HUDEP-2 (cell line): ENCODE results near the gene JAML.
A peak's percentile ranks its signal among the peaks of the same experiment; 100 is the strongest.

Source experiments
- DNase-seq, 76 experiments: peaks; one replicate each; lab custom pipeline; 2025; ENCODE audit not compliant: unreplicated experiment in 76 of 76; lab: John Stamatoyannopoulos, UW

The JAML gene

DNA sequence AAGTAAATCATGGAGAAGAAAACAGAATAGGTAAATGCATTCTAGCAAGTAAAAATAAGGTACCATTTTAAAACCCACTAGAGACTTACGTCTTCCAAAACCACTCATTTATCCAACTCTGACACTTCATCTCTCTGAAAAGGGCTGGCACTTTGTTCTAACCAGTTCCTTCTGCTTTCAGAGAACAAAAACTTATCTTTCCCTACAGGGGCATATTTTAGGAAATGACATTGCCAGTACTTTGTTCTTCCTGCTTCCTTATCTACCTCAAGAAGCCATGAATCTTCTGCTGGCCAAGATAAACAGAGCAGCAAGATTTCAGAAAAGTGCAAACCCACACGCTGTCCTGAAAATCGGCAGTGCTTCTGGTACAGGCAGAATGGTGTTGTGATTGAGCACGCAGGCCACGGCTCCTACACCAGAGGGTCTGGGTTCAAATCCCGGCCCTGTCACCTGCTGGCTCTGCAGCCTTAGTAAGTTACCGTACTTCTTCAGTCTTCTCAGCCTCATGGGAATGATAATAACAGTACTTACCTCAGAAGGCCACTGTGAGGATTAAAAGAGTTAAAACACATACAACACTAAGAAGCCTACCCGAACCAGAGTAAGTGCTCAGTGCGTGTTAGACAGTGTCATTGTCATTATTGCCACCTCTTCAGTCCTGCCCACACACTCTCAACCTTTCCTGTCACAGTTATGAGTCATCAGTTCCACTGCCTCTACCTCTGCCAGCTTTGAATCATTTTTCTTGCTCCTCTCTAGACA, 16.4 kb upstream of the JAML start:
- peak in 45 of 76 experiments; percentile 3 to 75 (median 36) for DNase-seq

DNA sequence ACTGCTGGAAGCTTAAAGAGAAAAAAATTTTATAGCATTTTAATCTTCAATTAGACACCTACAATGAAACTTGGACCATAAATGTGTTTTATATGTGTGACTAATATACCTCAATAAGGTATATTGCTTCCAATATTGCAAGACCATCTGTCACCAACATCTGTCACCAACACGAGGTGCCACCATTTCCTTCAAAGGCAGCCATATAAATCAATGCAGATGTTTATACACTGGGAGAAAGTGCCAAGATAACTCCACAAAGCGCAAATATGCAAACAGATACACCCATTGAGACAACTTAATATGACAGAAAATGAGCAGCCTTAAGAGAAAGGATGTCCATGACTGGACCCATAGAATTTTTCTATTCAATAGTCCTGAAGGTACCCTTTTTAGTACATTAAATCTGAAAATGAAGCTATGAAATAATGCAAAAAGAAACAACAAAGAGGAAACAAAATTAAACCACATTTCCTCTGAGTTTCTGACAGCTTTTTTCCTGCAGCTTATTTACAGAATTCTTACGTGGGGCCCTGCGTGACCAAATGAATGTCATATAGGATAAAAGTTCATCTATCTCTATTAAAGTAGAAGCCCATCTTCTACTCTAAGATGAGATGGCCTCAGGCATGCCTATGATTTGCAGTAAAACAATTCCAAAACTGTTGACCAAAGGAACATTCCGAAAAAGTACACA, 14.8 kb upstream of the JAML start:
- no peak for DNase-seq

DNA sequence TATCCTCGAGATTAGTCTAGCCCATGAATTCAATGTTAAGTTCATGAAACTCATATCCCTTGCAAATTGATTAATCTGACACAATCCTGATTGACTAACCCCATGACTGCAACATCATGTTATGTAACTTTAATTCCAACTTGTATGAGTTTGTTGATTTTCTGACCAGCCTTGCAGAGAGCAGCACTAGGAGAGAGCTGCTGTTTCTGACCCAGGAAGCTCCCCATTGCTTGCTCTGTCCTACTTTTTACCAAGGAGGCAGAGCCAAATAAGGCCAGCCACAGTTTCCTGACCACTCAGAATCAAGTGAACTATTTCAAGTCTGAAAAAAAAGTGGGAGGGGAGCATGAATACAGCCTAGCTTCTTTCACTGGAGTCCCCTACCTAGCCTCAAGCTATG, 14.1 kb upstream of the JAML start:
- no peak for DNase-seq

DNA sequence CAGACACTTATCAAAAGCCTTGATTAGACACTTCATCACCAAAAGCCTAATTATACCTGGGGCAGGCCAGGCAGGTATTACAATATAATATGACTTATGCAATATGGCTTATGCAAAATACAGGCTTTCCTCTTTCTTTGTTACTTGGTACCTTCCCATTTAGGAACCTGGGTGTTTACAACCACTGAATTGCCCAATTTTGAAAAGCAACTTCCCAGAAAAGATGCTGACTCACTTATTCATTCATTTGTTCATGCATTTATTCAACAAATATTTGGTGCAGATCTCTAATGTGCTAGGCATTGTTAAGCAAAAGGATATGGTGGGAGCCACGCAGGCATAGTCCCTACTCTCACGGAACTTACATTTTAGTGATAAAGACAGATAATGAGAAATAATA, 13.6 kb upstream of the JAML start:
- DNase-seq = no peak

DNA sequence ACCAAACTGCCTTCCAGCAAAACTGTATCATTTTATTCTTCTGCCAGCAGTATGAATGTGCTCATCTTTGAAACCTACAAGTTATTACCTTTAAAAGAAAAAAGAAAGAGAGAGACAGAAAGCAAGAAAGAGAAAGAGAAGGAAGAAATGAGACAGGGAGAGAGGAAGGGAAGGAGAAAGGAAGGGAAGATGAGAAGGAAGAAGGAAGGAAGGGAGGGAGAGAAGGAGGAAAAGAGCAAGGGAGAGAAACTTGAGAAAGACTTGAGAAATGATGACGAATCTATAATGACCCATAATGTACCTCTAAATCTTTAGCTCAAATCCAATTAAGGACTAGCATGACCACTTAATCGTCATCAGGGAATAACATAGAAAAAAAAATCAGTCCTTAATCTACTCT, 11.4 kb upstream of the JAML start:
- no peak for DNase-seq

DNA sequence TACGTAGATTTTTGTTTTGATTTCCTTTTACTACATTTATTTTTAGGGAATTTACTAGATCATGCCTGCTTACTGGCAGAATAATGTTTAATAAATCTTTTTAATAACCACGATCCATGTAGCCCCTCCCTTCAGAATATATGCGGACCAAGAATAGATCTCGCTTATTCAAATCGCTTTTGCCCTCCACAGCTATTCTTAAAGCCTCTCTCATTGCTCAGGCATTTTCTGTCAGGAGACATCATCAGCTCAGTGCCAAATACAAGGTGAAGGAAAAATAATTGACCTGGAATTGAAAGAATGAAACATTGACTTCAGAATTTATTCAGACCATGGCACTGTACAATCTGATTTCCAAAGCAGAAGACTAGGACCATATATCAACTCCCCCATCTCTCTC, 10.0 kb upstream of the JAML start:
- DNase-seq = no peak

DNA sequence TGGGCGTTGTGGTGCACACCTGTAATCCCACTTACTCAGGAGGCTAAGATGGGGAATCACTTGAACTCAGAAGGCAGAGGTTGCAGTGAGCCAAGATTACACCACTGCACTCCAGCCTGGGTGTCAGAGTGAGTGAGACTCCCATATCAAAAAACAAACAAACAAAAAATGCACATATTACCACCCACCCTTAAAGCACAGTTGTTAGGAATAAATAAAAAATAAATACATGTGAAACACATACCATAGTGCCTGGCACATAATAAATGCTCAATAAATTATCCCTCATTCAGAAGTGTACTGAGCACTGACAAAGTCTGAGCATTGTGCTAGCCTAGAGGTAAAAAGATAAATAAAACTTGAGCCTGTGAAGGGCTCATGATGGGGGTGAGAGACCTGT, 9.0 kb upstream of the JAML start:
- DNase-seq = no peak

DNA sequence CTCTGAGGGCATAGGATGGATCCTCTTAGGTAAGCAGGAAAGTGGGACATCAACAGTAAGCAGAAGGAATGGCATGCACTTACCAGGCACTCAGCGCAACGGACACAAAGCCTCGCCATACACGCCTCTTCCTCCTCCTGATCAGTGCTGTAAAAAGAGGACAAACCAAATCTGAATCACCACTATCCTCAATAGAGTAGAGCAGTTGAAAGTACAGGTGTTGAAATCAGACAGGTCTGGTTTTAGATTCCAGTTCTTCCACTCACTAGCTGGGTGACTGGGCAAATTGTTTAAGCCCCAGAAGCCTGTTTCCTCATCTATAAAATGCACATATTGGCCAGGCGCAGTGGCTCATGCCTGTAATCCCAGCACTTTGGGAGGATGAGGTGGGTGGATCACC, 8.6 kb upstream of the JAML start:
- no peak for DNase-seq

DNA sequence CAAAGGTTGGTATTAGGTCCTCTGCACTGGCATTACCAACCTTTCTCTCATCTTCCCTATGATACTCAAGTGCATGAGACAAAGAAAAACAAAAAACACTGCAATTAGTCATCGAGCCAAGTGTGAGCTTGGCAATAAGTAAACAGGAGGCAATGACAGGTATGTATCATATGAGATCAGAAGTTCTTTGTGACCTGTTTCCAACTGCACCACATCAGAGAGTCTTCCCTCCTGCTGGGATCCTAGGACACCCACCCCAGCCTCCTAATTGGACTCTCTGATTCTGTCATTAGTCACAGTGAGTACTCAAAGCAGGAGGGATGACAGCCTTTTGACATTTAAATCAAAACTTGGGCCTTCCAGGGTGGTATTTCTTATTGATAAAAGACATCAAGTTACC, 7.8 kb upstream of the JAML start:
- DNase-seq = no peak

DNA sequence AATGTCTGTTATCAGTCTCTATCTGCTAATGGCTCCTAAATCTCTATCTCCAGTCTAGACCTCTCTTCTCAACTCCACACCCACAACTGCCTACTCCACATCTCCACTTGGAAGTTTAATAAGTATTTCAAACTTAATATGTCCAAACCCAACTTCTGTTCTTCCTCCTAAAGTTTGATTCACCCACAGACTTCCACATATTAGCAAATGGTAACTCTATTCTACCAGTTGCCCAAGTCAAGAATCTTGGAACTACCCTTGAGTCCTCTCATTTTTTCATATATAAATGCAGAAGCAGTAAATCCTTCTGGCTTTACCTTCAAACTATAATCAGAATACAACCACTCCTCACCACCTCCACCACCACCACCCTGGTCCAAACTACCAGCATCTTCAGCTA, 6.7 kb upstream of the JAML start:
- no peak for DNase-seq

DNA sequence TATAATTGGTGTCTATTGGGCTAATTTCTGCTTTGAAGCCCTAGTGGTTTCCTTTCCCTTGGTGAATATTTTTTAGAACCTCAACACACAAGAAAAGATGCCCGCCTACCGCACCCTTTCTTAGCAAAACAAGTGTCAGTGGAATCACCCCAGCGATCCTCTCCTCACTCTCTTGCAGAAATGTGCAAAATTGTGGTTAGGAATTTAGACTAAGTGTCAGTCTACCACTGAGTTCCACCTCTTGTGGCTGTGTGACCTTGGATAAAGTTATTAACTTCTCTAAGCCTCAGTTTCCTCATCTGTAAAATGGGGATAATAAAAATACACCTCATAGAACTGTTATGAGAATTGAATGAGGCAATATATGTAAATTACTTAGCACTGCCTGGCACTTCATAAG, 5.3 kb upstream of the JAML start:
- DNase-seq = no peak

DNA sequence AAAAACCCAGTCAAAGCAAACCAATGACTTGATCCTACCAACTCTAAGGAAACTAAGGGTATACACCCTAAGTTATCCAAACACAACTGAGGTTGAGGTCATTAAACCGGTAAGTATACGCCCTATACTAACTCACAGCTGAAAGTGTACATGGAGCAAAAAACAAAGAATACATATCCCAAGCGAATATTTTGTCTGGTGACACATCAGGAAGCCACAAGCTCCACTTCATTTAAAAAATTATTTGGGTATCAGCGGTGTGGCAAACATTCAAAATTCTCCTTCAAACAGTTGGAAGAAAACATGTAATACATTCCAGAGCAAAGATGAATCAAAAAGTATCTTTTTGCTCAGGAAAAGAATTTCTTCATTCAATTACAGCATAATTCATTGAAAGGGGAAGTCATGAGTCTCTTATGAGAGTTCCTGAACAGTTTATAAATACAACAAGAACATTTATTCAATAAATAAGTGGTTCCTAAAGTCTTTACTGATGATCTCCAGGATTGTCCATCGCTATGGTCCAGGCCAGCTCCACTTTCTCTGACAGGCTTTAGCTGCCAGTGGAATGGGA, 4.5 kb upstream of the JAML start:
- no peak for DNase-seq

DNA sequence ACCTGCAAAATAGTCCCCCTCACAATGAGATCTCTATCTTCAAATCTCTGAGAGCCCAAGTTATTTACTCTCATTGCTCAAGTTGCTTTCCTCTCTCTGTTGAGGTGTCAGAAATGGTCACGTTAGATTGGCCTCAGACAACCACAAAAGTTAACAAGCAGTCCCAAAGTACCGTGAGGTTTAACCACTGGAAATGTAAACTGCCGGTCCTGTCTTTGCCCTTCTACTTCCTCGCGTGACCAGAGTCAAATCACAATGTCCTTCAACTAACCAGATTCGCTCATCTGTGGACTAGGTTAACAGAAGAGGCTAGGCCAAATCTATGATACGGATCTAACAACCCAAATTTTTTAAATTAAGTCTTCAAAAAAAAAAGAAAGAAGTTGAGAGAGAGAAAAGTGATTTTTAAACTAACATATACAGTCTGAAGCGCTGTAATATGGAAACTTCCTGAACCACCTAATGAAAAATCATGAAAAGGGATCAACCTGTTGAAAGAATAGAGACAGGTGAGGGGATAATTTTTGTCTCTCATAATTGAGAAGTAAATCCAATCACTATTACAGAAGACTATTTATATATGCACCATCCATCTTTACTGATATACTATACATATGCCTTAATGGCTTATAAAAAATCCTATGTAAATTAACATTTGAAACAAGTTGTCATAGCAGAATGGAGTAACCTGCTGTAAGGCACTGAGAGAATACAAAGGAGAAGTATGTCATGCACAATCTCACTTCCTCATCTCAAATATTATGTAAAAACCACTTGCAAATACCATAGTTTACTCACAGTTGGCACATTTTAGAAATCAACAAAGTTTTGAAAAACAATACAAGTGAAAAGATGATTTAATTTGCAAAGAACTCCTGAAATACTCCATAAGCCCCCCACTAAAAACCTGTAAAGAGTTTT, 3.3 kb upstream of the JAML start:
- no peak for DNase-seq

DNA sequence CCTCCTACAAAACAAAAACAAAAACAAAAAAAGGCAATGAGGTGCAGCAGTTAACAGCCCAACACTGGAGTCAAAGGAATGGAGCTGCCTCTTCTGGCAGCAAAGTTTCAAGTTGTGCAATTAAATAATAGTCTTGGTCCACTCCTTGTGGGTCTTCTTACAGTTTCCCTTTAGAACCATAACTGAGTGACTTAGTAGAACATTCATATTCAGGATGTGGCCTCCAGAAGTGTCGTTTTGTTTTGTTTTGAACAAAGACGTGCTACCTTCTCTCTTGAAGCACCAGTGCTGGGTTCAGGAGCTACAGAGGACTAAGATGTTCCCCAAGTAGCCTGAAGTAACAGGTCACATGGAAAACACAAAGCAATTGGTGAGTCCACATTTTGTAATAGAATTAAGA, 2.0 kb upstream of the JAML start:
- no peak for DNase-seq

DNA sequence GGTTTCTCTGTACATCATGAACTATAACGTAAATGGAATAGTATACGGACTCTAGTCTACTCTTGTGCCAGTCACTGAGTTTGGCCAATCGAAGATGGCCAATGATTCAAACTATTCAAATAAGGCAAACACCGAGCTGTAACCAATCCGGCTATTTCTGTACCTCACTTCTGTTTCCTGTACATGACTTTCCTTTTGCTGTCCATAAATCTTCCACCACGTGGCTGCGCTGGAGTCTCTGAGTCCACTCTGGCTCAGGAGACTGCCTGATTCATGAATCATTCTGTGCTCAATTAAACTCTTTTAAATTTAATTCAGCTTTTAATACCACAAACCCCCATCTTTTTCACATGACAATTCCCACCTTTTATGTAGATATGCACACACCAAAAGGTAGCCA, 1.5 kb upstream of the JAML start:
- peak in 1 of 76 experiments; percentile 4 for DNase-seq

DNA sequence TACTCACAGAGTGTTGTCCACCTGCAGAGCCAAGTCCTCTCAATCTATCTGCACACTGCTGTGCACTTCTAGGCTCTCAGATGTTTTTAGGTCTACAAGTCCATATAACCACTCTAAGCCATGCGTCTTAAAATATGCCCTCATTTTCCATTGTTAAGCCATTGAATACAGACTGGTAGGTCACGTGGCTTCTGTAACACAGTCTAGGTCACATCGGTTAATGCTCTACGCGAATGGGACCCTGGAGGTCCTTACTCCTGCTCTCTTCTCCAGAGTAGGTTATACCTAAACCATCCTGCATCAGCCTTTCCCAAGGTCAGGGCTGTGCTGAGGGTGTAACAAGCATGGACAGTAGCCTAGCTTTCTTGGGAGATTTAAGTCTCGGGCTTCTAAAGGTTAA, 819 bp downstream of the JAML start:
- DNase-seq = no peak

DNA sequence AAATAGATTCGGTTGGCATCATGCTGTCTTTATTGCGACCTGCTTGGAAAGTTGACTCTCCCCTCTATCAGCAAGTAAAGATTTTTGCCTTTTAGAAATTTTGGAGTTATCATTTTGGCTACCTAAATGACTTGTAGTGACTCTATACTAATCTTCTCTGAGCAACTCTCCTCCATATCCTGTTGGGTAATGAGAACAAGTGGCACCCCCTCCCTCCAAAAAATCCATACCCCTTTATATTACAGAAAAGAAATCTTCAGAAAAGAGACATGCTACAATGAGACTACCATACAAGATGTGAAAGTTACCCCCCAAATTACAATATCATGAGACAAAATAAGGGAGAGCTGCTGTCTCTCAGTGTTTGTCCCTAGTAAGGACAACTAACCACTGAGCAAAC, 1.2 kb downstream of the JAML start:
- DNase-seq = no peak

DNA sequence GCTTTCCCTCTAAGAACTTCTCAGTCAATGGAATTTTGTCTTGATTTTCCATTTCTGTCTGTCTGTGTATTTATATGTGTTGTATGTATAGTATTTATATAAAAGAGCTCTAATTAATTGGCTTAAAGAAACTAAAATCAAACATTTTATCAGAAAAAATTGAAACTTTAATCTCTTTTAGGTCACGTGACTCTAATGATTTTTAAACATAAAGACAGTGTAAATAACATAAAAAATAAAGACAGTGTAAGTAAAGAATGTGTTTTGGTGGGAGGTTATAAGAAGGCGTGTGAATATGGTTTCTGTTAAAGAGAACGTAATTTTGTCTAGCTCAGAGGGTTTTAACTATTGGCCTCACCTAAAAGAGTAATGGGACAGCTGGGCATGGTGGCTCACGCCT, 2.4 kb downstream of the JAML start:
- DNase-seq = no peak

DNA sequence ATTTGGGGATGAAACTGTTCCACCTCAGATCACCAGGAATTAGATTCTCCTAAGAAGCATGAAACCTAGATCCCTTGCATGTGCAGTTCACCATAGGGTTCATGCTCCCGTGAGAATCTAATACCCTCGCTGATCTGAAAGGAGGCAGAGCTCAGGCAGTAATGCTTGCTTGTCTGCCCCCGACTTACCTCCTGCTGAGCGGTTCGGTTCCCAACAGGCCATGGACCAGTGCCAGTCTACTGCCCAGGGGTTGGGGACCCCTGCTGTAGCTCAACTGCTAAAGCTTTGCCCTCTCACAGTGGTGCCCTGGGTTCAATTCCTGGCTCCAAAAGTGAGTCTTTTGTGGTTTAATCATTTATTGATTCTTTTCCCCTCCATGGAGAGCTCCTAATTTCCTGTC, 3.4 kb downstream of the JAML start:
- DNase-seq = no peak

DNA sequence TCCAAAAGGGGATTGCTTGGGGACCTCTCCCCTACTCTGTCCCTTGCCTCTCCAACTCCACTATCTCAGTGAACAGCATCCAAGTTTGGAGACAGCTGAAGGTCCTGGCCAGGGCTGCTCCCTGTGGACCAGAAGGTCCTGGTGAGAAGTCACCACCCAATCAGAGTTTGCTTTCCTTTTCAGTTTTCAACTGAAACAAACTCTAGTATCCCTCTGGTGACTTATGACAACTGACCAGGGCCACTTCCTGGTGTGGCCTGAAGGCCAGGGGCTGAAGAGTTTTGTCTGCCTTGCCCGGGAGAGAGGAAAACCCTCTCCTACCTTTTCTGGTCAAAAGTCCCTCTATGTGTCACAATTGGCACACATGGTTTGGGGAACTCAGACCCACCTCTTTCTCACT, 5.1 kb downstream of the JAML start:
- DNase-seq = no peak

DNA sequence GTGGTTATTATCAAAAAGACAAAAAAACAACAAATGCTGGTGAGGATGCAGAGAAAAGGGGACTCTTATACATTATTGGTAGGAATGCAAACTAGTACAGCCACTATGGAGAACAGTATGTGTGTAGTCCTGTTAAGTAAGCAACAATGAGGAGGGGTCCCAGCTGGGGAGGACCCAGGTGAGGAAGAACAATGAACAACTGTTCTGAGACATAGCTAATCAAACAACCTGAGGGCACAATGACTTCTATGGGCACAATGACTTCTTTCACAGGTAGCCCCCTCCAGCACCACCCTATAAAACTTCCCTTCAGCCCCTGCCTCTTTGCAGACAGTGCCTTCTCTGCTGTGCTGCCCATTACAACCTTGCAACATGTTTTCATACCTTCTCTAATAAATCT, 5.6 kb downstream of the JAML start:
- DNase-seq = no peak
